ENCODE results near the gene CSTF3.

CSTF3 gene

DNA sequence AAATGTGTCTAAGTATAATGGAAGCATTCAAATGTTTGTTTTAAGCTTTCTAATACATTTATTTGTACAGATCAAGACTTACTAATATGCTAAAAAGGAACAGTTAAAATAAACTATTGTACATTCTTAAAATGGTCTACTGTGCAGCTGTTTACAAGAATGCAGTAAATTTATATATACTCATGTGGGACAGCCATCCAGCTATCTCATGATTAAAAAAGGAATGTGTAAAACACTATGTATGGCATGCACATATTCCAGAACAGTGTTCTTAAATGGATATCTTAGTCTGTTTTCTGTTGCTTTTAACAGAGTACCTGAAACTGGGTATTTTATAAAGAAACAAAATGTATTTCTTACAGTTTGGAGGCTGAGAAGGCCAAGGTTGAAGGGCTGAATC lies 30.2 kb upstream of the CSTF3 start:
- TF ChIP-seq, protein P1, sequence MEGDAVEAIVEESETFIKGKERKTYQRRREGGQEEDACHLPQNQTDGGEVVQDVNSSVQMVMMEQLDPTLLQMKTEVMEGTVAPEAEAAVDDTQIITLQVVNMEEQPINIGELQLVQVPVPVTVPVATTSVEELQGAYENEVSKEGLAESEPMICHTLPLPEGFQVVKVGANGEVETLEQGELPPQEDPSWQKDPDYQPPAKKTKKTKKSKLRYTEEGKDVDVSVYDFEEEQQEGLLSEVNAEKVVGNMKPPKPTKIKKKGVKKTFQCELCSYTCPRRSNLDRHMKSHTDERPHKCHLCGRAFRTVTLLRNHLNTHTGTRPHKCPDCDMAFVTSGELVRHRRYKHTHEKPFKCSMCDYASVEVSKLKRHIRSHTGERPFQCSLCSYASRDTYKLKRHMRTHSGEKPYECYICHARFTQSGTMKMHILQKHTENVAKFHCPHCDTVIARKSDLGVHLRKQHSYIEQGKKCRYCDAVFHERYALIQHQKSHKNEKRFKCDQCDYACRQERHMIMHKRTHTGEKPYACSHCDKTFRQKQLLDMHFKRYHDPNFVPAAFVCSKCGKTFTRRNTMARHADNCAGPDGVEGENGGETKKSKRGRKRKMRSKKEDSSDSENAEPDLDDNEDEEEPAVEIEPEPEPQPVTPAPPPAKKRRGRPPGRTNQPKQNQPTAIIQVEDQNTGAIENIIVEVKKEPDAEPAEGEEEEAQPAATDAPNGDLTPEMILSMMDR (IDR thresholded peaks at IDR 0.05; ENCODE audit: extremely low read depth, insufficient read depth, missing control alignments) = no peak
- in situ Hi-C loops (cut with MboI; ENCODE audit: low pct_unique_long_range_greater_than_20kb, low sequenced_read_pairs, unreplicated experiment) = no loop called here

DNA sequence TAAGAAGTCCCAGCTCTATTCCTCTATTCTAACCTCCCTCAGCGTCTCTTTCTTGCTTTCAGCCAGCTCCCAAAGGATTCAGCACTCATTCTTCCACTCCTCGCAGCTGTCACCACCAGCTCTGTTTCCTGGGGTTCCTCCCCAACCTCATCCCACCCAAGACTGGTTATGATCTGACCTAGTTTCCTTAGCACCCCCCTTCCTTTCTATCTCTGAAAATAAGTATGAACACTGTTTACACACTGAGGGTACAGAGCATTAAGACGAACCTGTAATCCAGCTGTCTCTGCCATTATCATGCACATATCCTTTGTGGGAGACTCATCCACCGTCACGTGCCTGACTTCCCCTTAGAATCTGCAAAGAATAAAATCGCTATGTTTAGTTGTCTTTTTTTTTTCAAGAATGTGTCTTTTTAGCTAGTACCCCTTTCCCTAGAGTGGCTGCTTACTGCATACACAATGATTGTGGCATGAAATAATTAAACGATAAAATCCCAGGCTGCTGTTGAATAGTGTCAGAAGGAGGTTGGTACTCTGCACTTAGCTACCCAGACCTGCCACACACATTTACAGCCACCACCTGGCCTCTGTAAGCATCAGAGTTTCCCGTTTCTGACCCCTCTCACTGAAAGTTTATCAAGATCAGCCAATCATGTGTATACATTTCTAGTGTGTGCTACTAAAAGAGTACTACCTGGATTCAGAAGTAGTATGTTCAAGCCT lies 26.9 kb upstream of the CSTF3 start:
- in situ Hi-C loops (cut with MboI; ENCODE audit: low pct_unique_long_range_greater_than_20kb, low sequenced_read_pairs, unreplicated experiment) = no loop called here
- TF ChIP-seq, protein P1 (IDR thresholded peaks at IDR 0.05; ENCODE audit: extremely low read depth, insufficient read depth, missing control alignments) = no peak
- no peak for DNase-seq (ENCODE audit: low spot score)

More for the DNA sequence above, 30.2 kb upstream of the CSTF3 start:
- DNase-seq (ENCODE audit: low spot score) = no peak

DNA sequence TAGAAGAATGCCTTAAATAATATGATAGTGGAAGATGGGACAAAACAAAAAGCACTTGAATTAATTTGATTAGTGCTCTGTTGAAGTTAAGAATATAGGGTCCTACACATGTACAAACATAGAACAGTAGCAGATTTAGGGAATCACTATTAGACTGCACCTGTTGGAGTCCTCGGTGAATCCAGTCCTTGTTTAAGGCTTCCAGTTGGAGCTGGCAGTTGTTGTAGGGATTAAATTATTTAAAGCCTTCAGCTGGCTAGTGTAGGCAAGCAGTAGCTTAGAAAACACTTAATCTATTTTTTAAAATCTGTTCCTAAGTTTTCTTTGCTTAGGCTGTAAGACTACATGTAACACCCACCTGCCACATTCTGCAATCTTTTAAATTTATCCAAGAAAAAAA lies 24.5 kb upstream of the CSTF3 start:
- in situ Hi-C loops (cut with MboI; ENCODE audit: low pct_unique_long_range_greater_than_20kb, low sequenced_read_pairs, unreplicated experiment) = no loop called here
- TF ChIP-seq, protein P1 (IDR thresholded peaks at IDR 0.05; ENCODE audit: extremely low read depth, insufficient read depth, missing control alignments) = no peak
- no peak for DNase-seq (ENCODE audit: low spot score)

DNA sequence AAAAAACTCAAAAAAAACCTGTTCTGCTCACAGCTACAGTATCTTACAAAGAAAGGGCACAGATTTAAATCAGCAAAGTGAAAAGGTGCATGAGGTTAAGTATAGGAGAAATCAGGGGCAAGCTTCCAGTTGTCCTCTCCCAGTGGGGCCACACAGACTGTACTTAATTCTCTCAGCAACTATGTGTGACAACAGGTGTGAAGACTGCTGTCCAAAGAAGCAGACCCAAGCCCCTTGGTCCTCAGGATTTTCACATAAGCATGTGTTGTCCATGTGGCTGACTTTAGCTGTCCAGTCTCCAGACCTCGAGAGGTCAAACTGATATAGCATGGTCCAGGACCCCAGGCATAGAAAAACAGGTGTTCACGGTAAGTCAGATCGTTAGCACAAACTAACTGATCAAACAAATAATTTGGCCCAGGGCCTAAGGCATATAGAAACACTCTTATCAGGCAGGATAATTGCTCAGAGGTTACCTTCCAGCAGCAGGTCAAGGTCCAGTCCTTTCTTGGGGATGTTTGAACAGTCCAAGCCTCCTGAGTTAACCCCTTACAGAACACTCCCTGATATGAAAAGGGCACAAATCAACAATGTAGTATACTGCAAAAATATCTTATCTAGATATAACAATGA lies 21.1 kb upstream of the CSTF3 start:
- no peak for DNase-seq (ENCODE audit: low spot score)
- TF ChIP-seq, protein P1 (IDR thresholded peaks at IDR 0.05; ENCODE audit: extremely low read depth, insufficient read depth, missing control alignments) = no peak
- in situ Hi-C loops (cut with MboI; ENCODE audit: low pct_unique_long_range_greater_than_20kb, low sequenced_read_pairs, unreplicated experiment) = no loop called here

DNA sequence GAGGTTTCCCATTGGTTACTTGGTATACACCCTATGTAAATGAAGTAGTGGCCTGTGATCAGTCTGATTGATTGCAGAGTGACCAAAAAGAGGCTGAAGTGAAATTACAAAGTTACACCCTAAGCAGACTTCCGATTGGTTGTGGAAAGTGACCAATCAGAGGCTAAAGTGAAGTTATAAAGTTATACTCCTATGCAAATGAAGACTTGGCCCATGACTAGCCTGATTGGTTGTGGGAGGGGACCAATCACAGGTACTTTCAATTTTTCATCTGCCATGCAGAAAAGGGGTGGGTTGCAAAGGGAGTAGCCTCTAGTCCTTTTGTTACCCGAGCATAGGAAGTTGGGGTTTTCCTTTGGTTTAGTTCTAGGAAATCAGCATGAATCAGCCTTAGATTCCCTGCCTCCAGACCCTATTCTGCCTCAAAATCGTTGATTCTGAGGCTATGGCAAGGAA lies 18.1 kb upstream of the CSTF3 start:
- TF ChIP-seq, protein P1 (IDR thresholded peaks at IDR 0.05; ENCODE audit: extremely low read depth, insufficient read depth, missing control alignments) = no peak
- in situ Hi-C loops (cut with MboI; ENCODE audit: low pct_unique_long_range_greater_than_20kb, low sequenced_read_pairs, unreplicated experiment) = no loop called here
- no peak for DNase-seq (ENCODE audit: low spot score)

DNA sequence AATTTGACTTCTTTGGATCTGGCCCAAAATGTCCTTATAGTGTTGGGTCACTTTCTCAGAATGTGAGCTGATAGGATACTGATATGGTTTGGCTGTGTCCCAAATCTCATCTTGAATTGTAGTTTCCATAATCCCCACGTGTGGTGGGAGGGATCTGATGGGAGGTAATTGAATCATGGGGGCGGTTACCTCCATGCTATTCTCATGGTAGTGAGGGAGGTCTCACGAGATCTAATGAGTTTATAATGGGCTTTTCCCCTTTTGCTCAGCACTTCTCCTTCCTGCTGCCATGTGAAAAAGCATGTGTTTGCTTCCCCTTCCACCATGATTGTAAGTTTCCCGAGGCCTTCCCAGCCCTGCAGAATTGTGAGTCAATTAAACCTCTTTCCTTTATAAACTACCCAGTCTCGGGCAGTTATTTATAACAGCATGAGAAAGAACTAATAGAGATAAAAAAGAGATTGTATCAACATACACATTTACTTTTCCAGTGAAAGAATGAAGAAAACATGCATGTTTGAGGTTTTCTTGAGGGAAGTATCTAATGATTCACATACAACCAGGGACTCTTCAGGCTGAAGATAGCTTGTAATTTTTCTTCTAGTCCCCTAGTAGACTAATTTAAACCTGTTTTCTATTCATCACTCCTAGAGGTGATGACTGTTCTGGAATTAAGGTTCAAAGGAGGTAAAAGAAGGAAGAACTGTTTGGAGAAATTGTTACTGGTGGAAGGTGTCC lies 17.3 kb upstream of the CSTF3 start:
- TF ChIP-seq, protein P1 (IDR thresholded peaks at IDR 0.05; ENCODE audit: extremely low read depth, insufficient read depth, missing control alignments) = no peak
- DNase-seq (ENCODE audit: low spot score) = no peak
- in situ Hi-C loops (cut with MboI; ENCODE audit: low pct_unique_long_range_greater_than_20kb, low sequenced_read_pairs, unreplicated experiment) = no loop called here

Measured in GM13977 (cell line).